H1 (cell line): ENCODE results near the gene FKBP6. TPM values are rescaled to one million over a fixed set of nuclear protein-coding genes. Genes with fewer than 3 reads are reported as not detected.

Experiments
- CTCF ChIA-PET: fragments of 300-600 bp; sonication (Branson Sonifier 250); formaldehyde crosslinking; loops from one replicate; lab custom pipeline; 2021; ENCODE audit not compliant: partially characterized antibody; lab: Charles Lee
- POLR2A ChIA-PET: fragments of 300-600 bp; sonication (Branson Sonifier 250); formaldehyde crosslinking; loops from one replicate; lab custom pipeline; 2021; ENCODE audit warnings: inconsistent platforms; ENCODE audit not compliant: partially characterized antibody; lab: Charles Lee
- DNase-seq, 2 experiments: peaks; one replicate each; pipeline versions ENCODE4 v3.0.0 to v3.0.0-alpha.2; 2010 to 2022; ENCODE audit warnings: low spot score in 2 of 2, low read depth in 1 of 2, mixed read lengths in 1 of 2
- FAIRE-seq: peaks from 2 replicates; lab custom pipeline; 2011; peaks lifted over from hg19 to GRCh38; lab: Jason Lieb, UNC
- H2AFZ ChIP-seq: 2 replicates; pipeline ENCODE4 v1.8.1; 2012; ENCODE audit warnings: low read length, inconsistent platforms
- H2AK5ac ChIP-seq: 2 replicates; pipeline ENCODE4 v1.6.1; 2013; ENCODE audit warnings: low read depth, low read length
- H2BK120ac ChIP-seq: replicated peaks from 2 replicates; pipeline ENCODE3; 2013; ENCODE audit warnings: low read depth, low read length, inconsistent platforms
- H2BK12ac ChIP-seq: 2 replicates; pipeline ENCODE4 v1.6.1; 2013; ENCODE audit warnings: low read depth, low read length
- H2BK15ac ChIP-seq: 2 replicates; pipeline ENCODE4 v1.6.1; 2013; ENCODE audit warnings: low read length
- H2BK20ac ChIP-seq: 2 replicates; pipeline ENCODE4 v1.6.1; 2013; ENCODE audit warnings: low read length
- H2BK5ac ChIP-seq: 2 replicates; pipeline ENCODE4 v1.6.1; 2013; ENCODE audit warnings: low read depth, low read length
- H3K14ac ChIP-seq: 2 replicates; pipeline ENCODE4 v1.6.1; 2013; ENCODE audit warnings: inconsistent platforms; ENCODE audit not compliant: insufficient read length
- H3K18ac ChIP-seq: 2 replicates; pipeline ENCODE4 v1.6.1; 2013; ENCODE audit warnings: low read length; ENCODE audit errors: extremely low read depth
- H3K23ac ChIP-seq: 2 replicates; pipeline ENCODE4 v1.6.1; 2013; ENCODE audit warnings: inconsistent platforms; ENCODE audit not compliant: insufficient read length
- H3K23me2 ChIP-seq: 2 replicates; pipeline ENCODE4 v1.6.1; 2013; ENCODE audit warnings: low read depth, low read length
- H3K27ac ChIP-seq: 2 replicates; pipeline ENCODE4 v1.6.1; 2011; ENCODE audit warnings: low read depth, low read length, inconsistent platforms
- H3K27me3 ChIP-seq, 4 experiments: replicated peaks in 1 of 4; 1 replicate in 1 of 4; 2 replicates in 3 of 4; pipeline versions ENCODE4 v1.6.1 to v1.8.1; 2011 to 2013; ENCODE audit warnings: low read length in 3 of 4, mild to moderate bottlenecking in 3 of 4, inconsistent platforms in 2 of 4, mixed read lengths in 2 of 4, moderate library complexity in 1 of 4; ENCODE audit not compliant: control insufficient read depth in 3 of 4, insufficient read depth in 3 of 4; ENCODE audit errors: extremely low read depth in 1 of 4
- H3K36me3 ChIP-seq, 4 experiments: 2 replicates each; pipeline versions ENCODE4 v1.6.1 to v1.8.1; 2011 to 2013; ENCODE audit warnings: mild to moderate bottlenecking in 4 of 4, low read length in 3 of 4, moderate library complexity in 2 of 4, control low read depth in 1 of 4, inconsistent platforms in 1 of 4; ENCODE audit not compliant: insufficient read depth in 4 of 4, control insufficient read depth in 2 of 4
- H3K4ac ChIP-seq: replicated peaks from 2 replicates; pipeline ENCODE3; 2013; ENCODE audit warnings: low read length, low read depth, mixed read lengths, inconsistent platforms; ENCODE audit not compliant: insufficient read length
- H3K4me1 ChIP-seq, 4 experiments: replicated peaks in 1 of 4; 1 replicate in 1 of 4; 2 replicates in 3 of 4; pipeline versions ENCODE4 v1.6.1 to v1.8.1; 2011 to 2013; ENCODE audit warnings: low read length in 3 of 4, inconsistent platforms in 2 of 4, mixed read lengths in 1 of 4; ENCODE audit not compliant: insufficient read depth in 4 of 4, control insufficient read depth in 3 of 4
- H3K4me2 ChIP-seq, 2 experiments: 2 replicates each; pipeline versions ENCODE4 v1.6.1 to v1.8.1; 2011 to 2013; ENCODE audit warnings: low read depth in 2 of 2, low read length in 2 of 2, control low read depth in 1 of 2, inconsistent platforms in 1 of 2, mild to moderate bottlenecking in 1 of 2; ENCODE audit not compliant: insufficient read depth in 1 of 2
- H3K4me3 ChIP-seq, 4 experiments: fragments of 200-600, 300-600 bp in 1 of 4; sonication (generic), shearing (Covaris generic), sonication (Bioruptor Twin) in 1 of 4; 2 replicates each; pipeline versions ENCODE4 v1.5.1 to v1.8.1; 2011 to 2016; ENCODE audit warnings: low read length in 4 of 4, low read depth in 3 of 4, control low read depth in 2 of 4, inconsistent platforms in 2 of 4, mild to moderate bottlenecking in 2 of 4, mixed read lengths in 1 of 4, moderate library complexity in 1 of 4; ENCODE audit not compliant: insufficient read depth in 2 of 4; ENCODE audit errors: extremely low read depth in 1 of 4
- H3K56ac ChIP-seq: replicated peaks from 2 replicates; pipeline ENCODE3; 2013; ENCODE audit warnings: low read depth, mild to moderate bottlenecking, mixed read lengths, low read length, inconsistent platforms; ENCODE audit not compliant: insufficient read length
- H3K79me1 ChIP-seq: 2 replicates; pipeline ENCODE4 v1.6.1; 2013; ENCODE audit warnings: low read depth, low read length, control low read depth
- H3K79me2 ChIP-seq, 2 experiments: 2 replicates each; pipeline versions ENCODE4 v1.6.1 to v1.8.1; 2012 to 2013; ENCODE audit warnings: low read length in 2 of 2, mild to moderate bottlenecking in 2 of 2, inconsistent platforms in 1 of 2; ENCODE audit not compliant: insufficient read depth in 2 of 2, control insufficient read depth in 1 of 2
- H3K9ac ChIP-seq, 4 experiments: replicated peaks in 1 of 4; 1 replicate in 1 of 4; 2 replicates in 3 of 4; pipeline versions ENCODE4 v1.6.1 to v1.8.1; 2011 to 2013; ENCODE audit warnings: low read depth in 3 of 4, low read length in 3 of 4, control low read depth in 2 of 4, mild to moderate bottlenecking in 2 of 4, moderate library complexity in 2 of 4, inconsistent platforms in 1 of 4; ENCODE audit errors: extremely low read depth in 1 of 4
- H3K9me3 ChIP-seq, 2 experiments: 2 replicates each; pipeline versions ENCODE4 v1.6.1 to v1.8.1; 2012 to 2013; ENCODE audit warnings: mild to moderate bottlenecking in 2 of 2, moderate library complexity in 2 of 2, control low read depth in 1 of 2, inconsistent platforms in 1 of 2, low read depth in 1 of 2, low read length in 1 of 2, mixed read lengths in 1 of 2; ENCODE audit not compliant: insufficient read depth in 2 of 2
- H4K20me1 ChIP-seq, 2 experiments: replicated peaks in 1 of 2; 2 replicates each; pipeline versions ENCODE3 to v1.8.1; 2011 to 2013; ENCODE audit warnings: inconsistent platforms in 2 of 2, low read length in 2 of 2, mild to moderate bottlenecking in 1 of 2; ENCODE audit not compliant: insufficient read depth in 2 of 2, control insufficient read depth in 1 of 2
- H4K5ac ChIP-seq: 2 replicates; pipeline ENCODE4 v1.6.1; 2013; ENCODE audit warnings: low read length, low read depth, mixed read lengths, inconsistent platforms; ENCODE audit not compliant: insufficient read length
- H4K8ac ChIP-seq: 2 replicates; pipeline ENCODE4 v1.8.0; 2013; ENCODE audit warnings: mild to moderate bottlenecking, moderate library complexity, low read length, inconsistent platforms; ENCODE audit not compliant: insufficient read depth; ENCODE audit errors: extremely low read depth
- H4K91ac ChIP-seq: replicated peaks from 2 replicates; pipeline ENCODE3; 2013; ENCODE audit warnings: low read length, mixed read lengths, inconsistent platforms; ENCODE audit not compliant: insufficient read length
- BACH1 ChIP-seq: IDR thresholded peaks from 2 replicates; pipeline ENCODE4 v1.6.1; 2012; ENCODE audit warnings: low read length, improper control_type of control experiment
- BRCA1 ChIP-seq: IDR thresholded peaks from 2 replicates; pipeline ENCODE4 v1.6.1; 2012; ENCODE audit warnings: low read depth, low read length, improper control_type of control experiment
- CBX5 ChIP-seq: fragments of 300-800, 300-1000 bp; sonication (generic); IDR thresholded peaks from 2 replicates; pipeline ENCODE4 v1.7.1; 2016; ENCODE audit warnings: antibody characterized with exemption, low read length, low read depth
- CHD1 ChIP-seq: IDR thresholded peaks from 2 replicates; pipeline ENCODE4 v1.6.1; 2012; ENCODE audit warnings: low read depth, low read length, improper control_type of control experiment
- CREB1 ChIP-seq: IDR thresholded peaks from 2 replicates; pipeline ENCODE4 v1.6.1; 2012; ENCODE audit warnings: inconsistent platforms
- EZH2 ChIP-seq: fragments of 200-600 bp; sonication (generic); IDR thresholded peaks from 2 replicates; pipeline ENCODE4 v1.7.1; 2012; ENCODE audit warnings: low read depth, mild to moderate bottlenecking, moderate library complexity, low read length, inconsistent platforms; ENCODE audit not compliant: severe bottlenecking
- JUN ChIP-seq: IDR thresholded peaks from 2 replicates; pipeline ENCODE4 v1.6.1; 2011; ENCODE audit warnings: low read depth, mild to moderate bottlenecking, improper control_type of control experiment, low read length
- MAFK ChIP-seq: IDR thresholded peaks from 2 replicates; pipeline ENCODE4 v1.6.1; 2012; ENCODE audit warnings: low read depth, mild to moderate bottlenecking, improper control_type of control experiment, low read length
- POLR2A ChIP-seq, 2 experiments: IDR thresholded peaks; 1 replicate in 1 of 2; 2 replicates in 1 of 2; pipeline ENCODE4 v1.6.1; 2011; ENCODE audit warnings: low read depth in 2 of 2, low read length in 2 of 2, mild to moderate bottlenecking in 2 of 2; ENCODE audit errors: control extremely low read depth in 1 of 2
- SAP30 ChIP-seq: fragments of 300-600 bp; sonication (generic); IDR thresholded peaks from 2 replicates; pipeline ENCODE4 v1.7.1; 2012; ENCODE audit warnings: low read length, moderate library complexity, mild to moderate bottlenecking, inconsistent platforms; ENCODE audit not compliant: insufficient read depth, insufficient replicate concordance
- SRF ChIP-seq: IDR thresholded peaks from 2 replicates; pipeline ENCODE4 v1.6.1; 2011; ENCODE audit warnings: mild to moderate bottlenecking, low read depth, low read length, moderate library complexity
- TBP ChIP-seq: IDR thresholded peaks from 2 replicates; pipeline ENCODE4 v1.6.1; 2011; ENCODE audit warnings: low read depth, low read length, improper control_type of control experiment
- WGBS, 2 experiments: shearing (Covaris generic) in 1 of 2; methylation state at CpG; one replicate each; pipeline versions ENCODE4 v1.1.6 to v1.1.7; 2013 to 2015; ENCODE audit warnings: low lambda C conversion rate in 2 of 2, mixed read lengths in 2 of 2, inconsistent platforms in 1 of 2, low coverage in 1 of 2, missing lambda C conversion rate in 1 of 2; ENCODE audit not compliant: insufficient replicate concordance in 2 of 2, insufficient coverage in 1 of 2, insufficient read length in 1 of 2; ENCODE audit errors: extremely low coverage in 1 of 2, missing lambda C conversion rate in 1 of 2; 5-methylcytosine and 5-hydroxymethylcytosine counted together
- polyA plus RNA-seq, 7 experiments: library from polyadenylated mRNA; depleted of rRNA in 3 of 7; stranded (reverse) in 5 of 7; unstranded in 2 of 7; fragments of >200 nt in 5 of 7; fragments of 200-250 nt in 2 of 7; gene quantifications; 1 replicate in 5 of 7; 2 replicates in 1 of 7; 4 replicates in 1 of 7; pipeline versions ENCODE4 v1.2.1 to v1.2.3, GENCODE V29; 2011 to 2013; ENCODE audit warnings: missing spikeins in 2 of 7, mixed read lengths in 2 of 7
- total RNA-seq: library from RNA; stranded (reverse); fragmentation: NEBNext Ultra II Directional; extraction: Animal tissue kit (Norgen Biotek cat#: 25700); gene quantifications from 2 replicates; pipeline ENCODE4 v1.2.1, GENCODE V29; 2021
- TF ChIP-seq, protein P1 (sequence below): IDR thresholded peaks from 2 replicates; pipeline ENCODE4 v1.6.1; 2011; ENCODE audit warnings: low read length, improper control_type of control experiment

FKBP6 gene
- total and polyA plus RNA-seq, 2 of the 8 experiments (the other 6 are each of a cell fraction or from before 2014, with no cell fraction given) = 0.14 to 0.19 TPM

GRCh38 chr7:73343671-73344380 lies 15.9 kb downstream of the FKBP6 start:
- Histone ChIP-seq H3K4me1 (peaks cover 0 to 17% (median 4%) of the 10 kb centered on the region in 4 experiments; a peak in 5 of 7 replicates), H3K56ac (no peak overlapping the region), H3K14ac (no peak overlapping the region), H3K23me2 (no peaks in the 10 kb centered on the region), H2BK5ac (no peak overlapping the region), H2AK5ac (no peak overlapping the region), H3K23ac (no peak overlapping the region), H2BK15ac (no peak overlapping the region), H2BK12ac (no peak overlapping the region), H3K9me3 (no peaks in the 10 kb centered on the region), H3K79me1 (no peaks in the 10 kb centered on the region), H4K8ac (no peak overlapping the region), H4K91ac (no peak overlapping the region), H3K4me3 (no peak overlapping the region; a peak in 1 of 8 replicates), H3K9ac (no peak overlapping the region), H3K36me3 (no peaks in the 10 kb centered on the region), H4K20me1 (no peaks in the 10 kb centered on the region), H4K5ac (no peak overlapping the region), H2BK120ac (no peak overlapping the region), H3K18ac (no peak overlapping the region), H3K79me2 (no peaks in the 10 kb centered on the region), H3K27me3 (no peaks in the 10 kb centered on the region; a peak in 1 of 7 replicates), H2BK20ac (no peak overlapping the region), H2AFZ (no peak overlapping the region), H3K4me2 (no peak overlapping the region), H3K27ac (no peak overlapping the region), H3K4ac (no peak overlapping the region)
- FAIRE-seq = no peak
- ChIA-PET CTCF (interaction anchor here (0.6 to 3.7 kb wide), 8 partner anchors 9 to 92 kb away, joined by 3 to 36 read pairs (median 5); no protein-coding TSS in a partner anchor), POLR2A (no interaction called here)
- no peak for DNase-seq
- 86% methylated on average over 7 of the region's 7 CpGs; no CpG with 5 or more reads in 1 of the 2 experiments for WGBS, 2 experiments
- no peak for TF ChIP-seq BRCA1
- no peak for TF ChIP-seq BACH1
- TF ChIP-seq SAP30 = no peak
- no peak for TF ChIP-seq SRF
- no peak for TF ChIP-seq CBX5
- no peak for TF ChIP-seq CREB1
- no peak for TF ChIP-seq POLR2A (IDR thresholded peaks at IDR 0.05; ENCODE audit: control extremely low read depth in 1 of 2, low read depth in 2 of 2, low read length in 2 of 2)
- TF ChIP-seq JUN = no peak
- TF ChIP-seq TBP = no peak
- TF ChIP-seq, protein P1, sequence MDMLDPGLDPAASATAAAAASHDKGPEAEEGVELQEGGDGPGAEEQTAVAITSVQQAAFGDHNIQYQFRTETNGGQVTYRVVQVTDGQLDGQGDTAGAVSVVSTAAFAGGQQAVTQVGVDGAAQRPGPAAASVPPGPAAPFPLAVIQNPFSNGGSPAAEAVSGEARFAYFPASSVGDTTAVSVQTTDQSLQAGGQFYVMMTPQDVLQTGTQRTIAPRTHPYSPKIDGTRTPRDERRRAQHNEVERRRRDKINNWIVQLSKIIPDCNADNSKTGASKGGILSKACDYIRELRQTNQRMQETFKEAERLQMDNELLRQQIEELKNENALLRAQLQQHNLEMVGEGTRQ = no peak
- no peak for TF ChIP-seq CHD1
- no peak for TF ChIP-seq EZH2
- TF ChIP-seq MAFK = no peak
